WTC11 (cell line): ENCODE measurements around the gene WNT10A. TPM values are rescaled to one million over a fixed set of nuclear protein-coding genes. Genes with fewer than 3 reads are reported as not detected.

ENCODE experiments used
- ATAC-seq: fragments of 200-7000 bp; cut with Tn5 transposase; 2 replicates; pipeline ENCODE4 v1.10.0; 2021; ENCODE audit warnings: mild to moderate bottlenecking, moderate library complexity
- CTCF ChIA-PET: fragments of 300-600 bp; sonication (Branson Sonifier 250); formaldehyde crosslinking; loops from one replicate; lab custom pipeline; 2021; ENCODE audit warnings: antibody characterized with exemption; lab: Charles Lee
- POLR2A ChIA-PET: fragments of 350-600 bp; sonication (Branson Sonifier 250); formaldehyde crosslinking; loops from one replicate; lab custom pipeline; 2021; ENCODE audit warnings: antibody characterized with exemption; lab: Charles Lee
- DNase-seq: peaks from one replicate; pipeline ENCODE4 v3.0.0; 2021; ENCODE audit warnings: low spot score
- H3K27ac Mint-ChIP-seq: 2 replicates; pipeline ENCODE4 v1.8.0; 2021; ENCODE audit warnings: mixed read lengths
- H3K27me3 Mint-ChIP-seq: 2 replicates; pipeline ENCODE4 v1.8.0; 2021; ENCODE audit warnings: low read depth, mild to moderate bottlenecking, moderate library complexity, mixed read lengths
- H3K36me3 Mint-ChIP-seq: 2 replicates; pipeline ENCODE4 v1.8.0; 2021; ENCODE audit warnings: mixed read lengths
- H3K4me1 Mint-ChIP-seq: 2 replicates; pipeline ENCODE4 v1.8.0; 2022; ENCODE audit warnings: mixed read lengths
- H3K4me3 Mint-ChIP-seq: 2 replicates; pipeline ENCODE4 v1.8.0; 2021; ENCODE audit warnings: mild to moderate bottlenecking, moderate library complexity, mixed read lengths
- H3K9me3 Mint-ChIP-seq: 2 replicates; pipeline ENCODE4 v1.8.0; 2021; ENCODE audit warnings: mixed read lengths
- CTCF ChIP-seq: fragments of 200-600 bp; IDR thresholded peaks from 2 replicates; pipeline ENCODE4 v1.8.0; 2022; ENCODE audit warnings: antibody characterized with exemption
- E2F5 ChIP-seq: sonication (generic); formaldehyde crosslinking; IDR thresholded peaks from 2 replicates; pipeline ENCODE4 v1.8.1; 2022; ENCODE audit warnings: mild to moderate bottlenecking, moderate library complexity, missing genetic modification reagents
- EMX1 ChIP-seq: fragments of 250-450 bp; sonication (Bioruptor Pico); IDR thresholded peaks from 2 replicates; pipeline ENCODE4 v1.8.0; 2021; ENCODE audit warnings: mild to moderate bottlenecking
- ETV6 ChIP-seq: sonication (generic); formaldehyde crosslinking; IDR thresholded peaks from 2 replicates; pipeline ENCODE4 v1.8.1; 2022; ENCODE audit warnings: mild to moderate bottlenecking, missing genetic modification reagents
- HMGA2 ChIP-seq: fragments of 250-450 bp; sonication (Bioruptor Pico); IDR thresholded peaks from 2 replicates; pipeline ENCODE4 v1.4.0; 2021; ENCODE audit warnings: mild to moderate bottlenecking, moderate library complexity
- NR2C2 ChIP-seq: sonication (generic); formaldehyde crosslinking; IDR thresholded peaks from 2 replicates; pipeline ENCODE4 v1.8.0; 2022; ENCODE audit warnings: mild to moderate bottlenecking, missing genetic modification reagents
- PRDM15 ChIP-seq: sonication (generic); formaldehyde crosslinking; IDR thresholded peaks from 2 replicates; pipeline ENCODE4 v1.8.0; 2022; ENCODE audit warnings: missing genetic modification reagents
- SMAD3 ChIP-seq: sonication (generic); formaldehyde crosslinking; IDR thresholded peaks from 2 replicates; pipeline ENCODE4 v1.8.0; 2022; ENCODE audit warnings: missing genetic modification reagents, mild to moderate bottlenecking, borderline replicate concordance
- SMAD4 ChIP-seq: sonication (generic); formaldehyde crosslinking; IDR thresholded peaks from 2 replicates; pipeline ENCODE4 v1.8.0; 2022; ENCODE audit warnings: mild to moderate bottlenecking, missing genetic modification reagents
- TEAD4 ChIP-seq: sonication (generic); formaldehyde crosslinking; IDR thresholded peaks from 2 replicates; pipeline ENCODE4 v1.8.0; 2022; ENCODE audit warnings: mild to moderate bottlenecking, missing genetic modification reagents
- USF1 ChIP-seq: sonication (generic); formaldehyde crosslinking; IDR thresholded peaks from 2 replicates; pipeline ENCODE4 v1.8.0; 2022; ENCODE audit warnings: mild to moderate bottlenecking, missing genetic modification reagents
- ZNF317 ChIP-seq: sonication (generic); formaldehyde crosslinking; IDR thresholded peaks from 2 replicates; pipeline ENCODE4 v1.8.1; 2023; ENCODE audit warnings: low read depth, mild to moderate bottlenecking, moderate library complexity, missing genetic modification reagents, borderline replicate concordance
- total RNA-seq: library from RNA; stranded (reverse); gene quantifications from 3 replicates; pipeline ENCODE4 v1.2.3, GENCODE V29; 2021
- TF ChIP-seq, protein P1 (sequence below): sonication (generic); formaldehyde crosslinking; IDR thresholded peaks from 2 replicates; pipeline ENCODE4 v1.8.0; 2022; ENCODE audit warnings: mild to moderate bottlenecking, missing genetic modification reagents
- TF ChIP-seq, protein P2 (sequence below): sonication (generic); formaldehyde crosslinking; IDR thresholded peaks from 2 replicates; pipeline ENCODE4 v1.8.1; 2022; ENCODE audit warnings: mild to moderate bottlenecking, missing genetic modification reagents, moderate library complexity, borderline replicate concordance

WNT10A gene
- total RNA-seq, 1 experiment from 2014 or later = not detected

DNA sequence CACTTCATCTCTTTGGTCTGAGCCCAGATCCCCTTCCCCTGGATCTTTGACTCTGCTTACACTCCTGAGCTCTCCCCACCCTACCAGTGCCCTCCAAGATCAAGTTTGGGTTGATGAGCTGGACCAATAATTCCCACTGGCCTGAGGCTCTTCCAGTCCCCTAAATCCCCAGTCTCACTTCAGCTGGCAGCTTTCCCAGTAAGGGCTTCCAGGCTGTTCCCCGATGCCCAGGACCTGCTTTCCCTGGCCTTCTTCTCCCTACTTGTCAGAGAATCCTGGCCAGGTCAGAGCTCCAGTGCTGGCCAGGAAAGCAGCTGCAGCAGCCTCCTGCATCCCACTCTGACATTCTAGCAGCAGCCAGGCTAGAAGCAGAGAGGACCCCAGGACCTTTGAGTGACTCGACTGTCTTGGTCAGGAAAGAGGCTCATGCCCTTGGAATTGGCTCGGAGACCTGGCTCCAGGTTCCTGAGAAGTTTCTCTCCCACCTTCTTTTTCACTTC, 17.6 kb upstream of the WNT10A start (continued):
- no peak for TF ChIP-seq SMAD4 (CRISPR knock-in tag)
- no peak for TF ChIP-seq USF1

DNA sequence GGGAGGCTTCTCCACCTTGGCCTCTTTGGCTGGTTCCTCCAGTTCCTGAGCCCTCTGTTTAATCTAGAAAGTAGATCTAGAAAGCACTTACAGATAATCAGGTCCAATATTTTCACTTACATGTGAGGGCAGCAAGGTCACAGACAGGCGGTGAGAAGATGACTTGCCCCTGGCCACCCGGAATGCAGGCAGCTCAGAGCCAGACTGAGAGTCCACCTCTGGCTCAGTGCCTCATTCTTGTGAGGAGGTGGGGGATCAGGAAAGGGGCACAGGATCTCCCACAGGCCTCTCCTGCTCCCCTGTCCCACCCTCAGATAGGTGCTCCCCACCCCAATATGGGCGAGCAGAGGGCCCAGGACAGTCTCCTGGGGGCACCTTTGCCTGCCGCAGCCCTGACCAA, 15.3 kb upstream of the WNT10A start:
- ATAC-seq (no peak), DNase-seq (no peak)
- ChIA-PET CTCF (interaction anchor here (1.9 to 3.4 kb wide), 3 partner anchors 11 to 32 kb away, joined by 8 to 14 read pairs (median 11); no protein-coding TSS in a partner anchor), POLR2A (no interaction called here)
- no peaks in the 10 kb centered on the region for H3K36me3 Mint-ChIP-seq
- H3K4me3 Mint-ChIP-seq = no peak overlapping the region
- TF ChIP-seq, protein P1, sequence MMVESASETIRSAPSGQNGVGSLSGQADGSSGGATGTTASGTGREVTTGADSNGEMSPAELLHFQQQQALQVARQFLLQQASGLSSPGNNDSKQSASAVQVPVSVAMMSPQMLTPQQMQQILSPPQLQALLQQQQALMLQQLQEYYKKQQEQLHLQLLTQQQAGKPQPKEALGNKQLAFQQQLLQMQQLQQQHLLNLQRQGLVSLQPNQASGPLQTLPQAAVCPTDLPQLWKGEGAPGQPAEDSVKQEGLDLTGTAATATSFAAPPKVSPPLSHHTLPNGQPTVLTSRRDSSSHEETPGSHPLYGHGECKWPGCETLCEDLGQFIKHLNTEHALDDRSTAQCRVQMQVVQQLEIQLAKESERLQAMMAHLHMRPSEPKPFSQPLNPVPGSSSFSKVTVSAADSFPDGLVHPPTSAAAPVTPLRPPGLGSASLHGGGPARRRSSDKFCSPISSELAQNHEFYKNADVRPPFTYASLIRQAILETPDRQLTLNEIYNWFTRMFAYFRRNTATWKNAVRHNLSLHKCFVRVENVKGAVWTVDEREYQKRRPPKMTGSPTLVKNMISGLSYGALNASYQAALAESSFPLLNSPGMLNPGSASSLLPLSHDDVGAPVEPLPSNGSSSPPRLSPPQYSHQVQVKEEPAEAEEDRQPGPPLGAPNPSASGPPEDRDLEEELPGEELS (CRISPR knock-in tag) = no peak
- TF ChIP-seq EMX1 (no peak), NR2C2 (CRISPR knock-in tag) (no peak), TEAD4 (CRISPR knock-in tag) (no peak), E2F5 (CRISPR knock-in tag) (no peak), ETV6 (CRISPR knock-in tag) (no peak), SMAD3 (CRISPR knock-in tag) (no peak), CTCF (no peak)
- peaks cover 10% of the 10 kb centered on the region for H3K4me1 Mint-ChIP-seq
- no peak overlapping the region for H3K27ac Mint-ChIP-seq
- peaks cover 96% of the 10 kb centered on the region for H3K27me3 Mint-ChIP-seq
- H3K9me3 Mint-ChIP-seq = no peaks in the 10 kb centered on the region

GRCh38 chr2:218865999-218866398, 14.7 kb upstream of the WNT10A start:
- Mint-ChIP-seq H3K4me1 (peaks cover 8% of the 10 kb centered on the region), H3K36me3 (no peaks in the 10 kb centered on the region), H3K27ac (no peak overlapping the region), H3K4me3 (no peak overlapping the region), H3K9me3 (no peaks in the 10 kb centered on the region), H3K27me3 (peaks cover 96% of the 10 kb centered on the region)
- ATAC-seq (peak; percentile 60), DNase-seq (no peak)
- ChIA-PET POLR2A (no interaction called here), CTCF (interaction anchor here (1.9 to 3.4 kb wide), 2 partner anchors 11 to 32 kb away, joined by 11 to 14 read pairs; no protein-coding TSS in a partner anchor)
- no peak for TF ChIP-seq ZNF317 (CRISPR knock-in tag)
- TF ChIP-seq, protein P2, sequence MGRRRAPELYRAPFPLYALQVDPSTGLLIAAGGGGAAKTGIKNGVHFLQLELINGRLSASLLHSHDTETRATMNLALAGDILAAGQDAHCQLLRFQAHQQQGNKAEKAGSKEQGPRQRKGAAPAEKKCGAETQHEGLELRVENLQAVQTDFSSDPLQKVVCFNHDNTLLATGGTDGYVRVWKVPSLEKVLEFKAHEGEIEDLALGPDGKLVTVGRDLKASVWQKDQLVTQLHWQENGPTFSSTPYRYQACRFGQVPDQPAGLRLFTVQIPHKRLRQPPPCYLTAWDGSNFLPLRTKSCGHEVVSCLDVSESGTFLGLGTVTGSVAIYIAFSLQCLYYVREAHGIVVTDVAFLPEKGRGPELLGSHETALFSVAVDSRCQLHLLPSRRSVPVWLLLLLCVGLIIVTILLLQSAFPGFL = no peak
- TF ChIP-seq PRDM15 (CRISPR knock-in tag) = no peak
- no peak for TF ChIP-seq HMGA2 (CRISPR knock-in tag)
- no peak for TF ChIP-seq EMX1
